GM19351 (cell line): ENCODE measurements around the gene NPIPA1.
"Not testable (repeated sequence)": the region's sequence is repeated elsewhere in the genome, so short reads cannot be mapped to it uniquely, and the experiment has no call there.

Experiments used
- ATAC-seq: cut with Tn5 transposase; IDR thresholded peaks from one replicate; pipeline ENCODE4 v1.9.1; 2021; ENCODE audit warnings: mild to moderate bottlenecking, moderate library complexity; ENCODE audit not compliant: unreplicated experiment

The NPIPA1 gene

DNA sequence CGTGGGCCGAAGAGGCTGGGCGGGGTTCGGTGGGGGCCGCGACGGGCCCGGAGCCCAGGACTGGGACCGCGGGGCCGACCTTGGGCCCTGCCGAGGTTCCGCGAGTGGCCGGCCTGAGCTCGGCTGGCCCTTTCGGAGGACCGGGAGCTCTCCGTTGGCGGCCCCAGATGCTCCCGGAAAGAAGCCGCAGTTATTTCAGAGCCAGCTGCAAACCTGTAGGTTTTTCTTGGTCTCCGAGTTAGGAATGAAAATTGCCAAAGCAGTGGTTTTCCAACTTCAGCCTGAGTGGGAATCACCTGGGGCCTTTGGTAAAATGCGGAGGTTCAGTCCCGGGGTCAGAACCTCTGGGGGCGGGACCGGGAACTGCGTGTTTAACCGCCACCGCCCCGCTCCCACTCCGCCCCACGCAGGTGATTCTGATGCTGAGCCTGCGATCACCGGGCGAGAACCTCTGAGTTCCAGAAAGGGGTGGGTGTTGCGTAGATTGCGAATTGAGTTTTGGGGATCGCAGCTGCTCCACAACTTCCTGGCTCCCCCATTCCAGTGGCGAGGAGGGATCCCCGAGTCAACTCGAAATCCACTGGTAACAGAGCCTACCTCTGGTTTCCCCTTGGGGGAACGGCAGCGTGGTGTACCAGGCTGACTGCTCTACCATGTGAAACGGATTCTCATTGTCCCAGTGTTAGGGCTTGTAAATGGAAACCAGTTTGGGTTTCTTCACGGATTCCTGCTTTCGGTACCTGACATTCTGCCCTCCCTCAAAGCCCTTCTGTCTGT is 38.4 kb downstream of the NPIPA1 start:
- ATAC-seq: not testable (repeated sequence)

- not testable (repeated sequence) for ATAC-seq
These were observed 39.9 kb downstream of the NPIPA1 start for GRCh38 chr16:14976971-14977736.

DNA sequence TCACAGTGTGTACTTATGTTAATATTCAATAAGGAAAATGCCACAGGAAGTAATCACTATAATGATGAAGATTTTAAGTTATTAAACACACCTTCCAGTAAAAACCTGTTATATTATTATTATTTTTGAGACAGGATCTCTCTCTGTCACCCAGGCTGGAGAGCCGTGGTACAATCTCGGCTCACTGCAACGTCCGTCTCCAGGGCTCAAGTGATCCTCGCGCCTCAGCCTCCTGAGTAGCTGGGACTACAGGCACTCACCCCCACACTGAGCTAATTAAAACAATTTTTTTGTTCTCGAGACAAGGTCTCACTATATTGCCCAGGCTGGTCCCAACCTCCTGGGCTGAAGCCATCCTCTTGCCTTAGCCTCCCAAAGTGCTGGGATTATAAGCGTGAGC is 41.0 kb downstream of the NPIPA1 start:
- not testable (repeated sequence) for ATAC-seq

GRCh38 chr16:14978908-14979307 is 41.7 kb downstream of the NPIPA1 start:
- not testable (repeated sequence) for ATAC-seq

DNA sequence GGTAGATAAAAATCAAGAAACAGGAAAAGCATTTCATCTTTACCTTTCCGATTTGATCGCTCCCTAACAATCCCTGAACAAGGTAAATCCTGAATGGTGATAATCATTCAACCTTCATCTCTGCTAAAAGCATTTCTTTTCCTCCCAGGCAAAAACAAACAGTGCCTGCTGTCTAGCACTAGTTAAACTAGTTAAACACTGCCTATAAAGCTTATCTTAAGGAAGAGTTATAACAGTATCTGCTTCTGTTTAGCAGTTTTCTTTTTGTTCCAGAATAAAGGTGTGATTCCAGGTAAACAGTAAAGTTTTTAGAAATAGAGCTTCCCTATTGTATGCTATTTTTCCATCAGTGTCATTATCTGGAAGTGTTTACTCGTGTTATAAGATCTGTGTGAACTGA is 44.0 kb downstream of the NPIPA1 start:
- not testable (repeated sequence) for ATAC-seq

DNA sequence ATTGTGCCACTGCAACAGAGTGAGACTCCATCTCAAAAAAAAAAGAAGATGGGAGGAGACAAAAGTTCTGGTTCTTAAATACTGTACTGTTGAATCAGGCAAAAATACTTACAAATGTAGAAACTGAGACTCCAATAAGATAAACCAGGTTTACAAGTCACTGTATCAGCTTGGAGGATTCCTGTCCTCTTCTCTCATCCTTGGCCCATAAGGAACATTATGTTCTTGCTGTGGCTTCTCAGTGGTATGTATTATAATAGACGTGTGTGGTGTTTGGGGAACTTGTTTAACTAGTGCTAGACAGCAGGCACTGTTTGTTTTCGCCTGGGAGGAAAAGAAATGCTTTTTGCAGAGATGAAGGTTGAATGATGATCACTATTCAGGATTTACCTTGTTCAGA is 45.3 kb downstream of the NPIPA1 start:
- ATAC-seq: not testable (repeated sequence)

- not testable (repeated sequence) for ATAC-seq
These were observed 50.8 kb downstream of the NPIPA1 start for GRCh38 chr16:14988092-14988491.

GRCh38 chr16:14988661-14989191 is 51.5 kb downstream of the NPIPA1 start:
- ATAC-seq: not testable (repeated sequence)

- not testable (repeated sequence) for ATAC-seq
These were observed 52.3 kb downstream of the NPIPA1 start for GRCh38 chr16:14989291-14990281.

DNA sequence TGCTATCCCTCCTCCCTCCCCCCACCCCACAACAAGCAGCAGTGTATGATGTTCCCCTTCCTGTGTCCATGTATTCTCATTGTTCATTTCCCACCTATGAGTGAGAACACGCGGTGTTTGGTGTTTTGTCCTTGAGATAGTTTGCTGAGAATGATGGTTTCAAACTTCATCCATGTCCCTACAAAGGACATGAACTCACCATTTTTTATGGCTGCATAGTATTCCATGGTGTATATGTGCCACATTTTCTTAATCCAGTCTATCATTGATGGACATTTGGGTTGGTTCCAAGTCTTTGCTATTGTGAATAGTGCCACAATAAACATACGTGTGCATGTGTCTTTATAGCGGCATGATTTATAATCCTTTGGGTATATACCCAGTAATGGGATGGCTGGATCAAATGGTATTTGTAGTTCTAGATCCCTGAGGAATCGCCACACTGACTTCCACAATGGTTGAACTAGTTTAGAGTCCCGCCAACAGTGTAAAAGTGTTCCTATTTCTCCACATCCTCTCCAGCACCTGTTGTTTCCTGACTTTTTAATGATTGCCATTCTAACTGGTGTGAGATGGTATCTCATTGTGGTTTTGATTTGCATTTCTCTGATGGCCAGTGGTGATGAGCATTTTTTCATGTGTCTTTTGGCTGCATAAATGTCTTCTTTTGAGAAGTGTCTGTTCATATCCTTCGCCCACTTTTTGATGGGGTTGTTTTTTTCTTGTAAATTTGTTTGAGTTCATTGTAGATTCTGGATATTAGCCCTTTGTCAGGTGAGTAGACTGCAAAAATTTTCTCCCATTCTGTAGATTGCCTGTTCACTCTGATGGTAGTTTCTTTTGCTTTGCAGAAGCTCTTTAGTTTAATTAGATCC is 56.3 kb downstream of the NPIPA1 start:
- not testable (repeated sequence) for ATAC-seq

- not testable (repeated sequence) for ATAC-seq
These were observed 59.5 kb downstream of the NPIPA1 start for GRCh38 chr16:14996702-14997101.

- not testable (repeated sequence) for ATAC-seq
These were observed 61.1 kb downstream of the NPIPA1 start for GRCh38 chr16:14998300-14998699.

DNA sequence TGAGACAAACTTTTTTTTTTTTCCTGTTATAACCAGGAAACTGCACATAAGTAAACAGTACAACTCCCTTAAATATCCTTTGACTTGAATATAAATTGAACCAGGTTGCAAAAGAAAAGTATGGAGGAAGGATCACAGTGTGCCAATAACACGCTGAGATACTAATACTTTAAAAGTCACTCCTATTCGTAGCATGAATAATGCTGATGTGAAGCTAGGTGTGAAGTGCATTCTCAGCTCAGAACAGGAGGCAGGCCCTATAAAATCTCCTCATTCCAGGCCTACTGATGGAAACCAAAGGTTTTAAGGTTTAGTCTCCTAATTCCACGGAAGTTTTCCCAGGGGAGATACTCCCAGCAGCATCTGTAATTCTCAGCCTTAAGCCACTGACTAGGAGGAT is 62.6 kb downstream of the NPIPA1 start:
- ATAC-seq: not testable (repeated sequence)
